ENCODE results near the gene GALNT9.

Gene GALNT9

DNA sequence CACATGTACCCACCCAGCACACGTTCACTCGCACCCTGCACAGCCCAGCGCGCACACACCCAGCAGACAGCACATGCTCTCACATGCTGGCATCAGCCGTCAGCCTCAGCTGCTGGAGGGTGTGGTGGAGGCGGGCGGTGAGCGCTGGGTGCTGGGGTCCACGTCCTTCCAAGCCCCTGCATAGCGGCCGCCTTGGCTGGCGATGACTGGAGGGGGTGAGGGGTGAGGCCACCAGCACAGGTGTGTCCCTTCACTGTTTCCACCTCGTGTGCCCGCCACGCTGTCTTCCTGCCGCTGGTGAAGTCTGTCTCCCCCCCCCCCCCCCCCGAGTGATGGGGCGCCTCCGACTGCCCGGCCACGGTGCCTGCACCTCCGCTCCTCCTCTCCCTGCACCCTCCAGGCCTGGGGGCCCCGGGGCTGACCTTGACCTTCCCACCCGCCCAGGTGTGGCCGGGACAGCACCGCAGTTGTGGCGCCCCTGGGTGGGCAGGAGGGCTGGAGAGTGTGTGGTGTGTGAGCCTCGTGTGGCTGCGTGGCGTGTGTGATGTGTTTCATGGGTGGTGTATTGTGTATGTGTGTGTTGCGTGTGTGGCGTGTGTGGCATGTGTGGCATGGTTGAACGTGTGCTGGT lies 147.7 kb downstream of the GALNT9 start:
- no peak for DNase-seq (ENCODE audit: low read depth in 3 of 3)

DNA sequence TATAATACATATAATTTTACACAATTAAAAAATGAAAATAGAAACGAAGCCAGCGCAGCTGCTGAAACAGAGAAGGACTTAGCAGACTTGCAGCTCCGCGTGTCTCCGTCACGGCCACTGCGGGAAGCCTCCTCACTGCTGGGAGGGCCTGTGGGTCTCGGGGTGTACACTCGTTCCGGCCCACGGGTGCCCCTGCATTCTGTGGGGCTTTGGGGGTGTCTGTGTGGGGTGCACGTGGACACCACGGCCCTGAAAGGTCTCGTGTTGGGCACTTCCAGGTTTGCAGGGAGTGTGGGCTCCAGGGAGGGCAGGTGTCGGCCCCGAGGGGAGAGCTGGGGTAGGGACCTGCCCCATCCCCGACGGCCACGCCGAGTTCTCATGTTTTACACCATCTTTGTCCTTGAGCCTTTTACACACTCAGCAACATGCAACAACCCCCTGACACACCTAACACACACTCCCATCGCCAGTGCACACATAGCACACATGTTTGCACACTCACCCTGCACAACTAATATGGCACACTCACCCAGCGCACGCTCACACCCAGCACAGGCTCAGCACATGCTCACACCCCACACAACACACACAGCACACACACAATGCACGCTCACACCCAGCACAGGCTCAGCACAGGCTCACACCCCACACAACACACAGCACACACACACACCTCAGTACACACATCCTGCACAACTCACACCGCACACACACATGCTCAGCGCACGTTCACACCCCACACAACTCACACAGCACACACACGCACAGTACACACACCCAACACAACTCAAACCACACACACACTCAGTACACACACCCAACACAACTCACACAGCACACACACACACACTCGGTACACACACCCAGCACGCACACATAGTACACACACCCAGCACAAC lies 148.5 kb downstream of the GALNT9 start:
- DNase-seq (ENCODE audit: low read depth in 3 of 3) = no peak

DNA sequence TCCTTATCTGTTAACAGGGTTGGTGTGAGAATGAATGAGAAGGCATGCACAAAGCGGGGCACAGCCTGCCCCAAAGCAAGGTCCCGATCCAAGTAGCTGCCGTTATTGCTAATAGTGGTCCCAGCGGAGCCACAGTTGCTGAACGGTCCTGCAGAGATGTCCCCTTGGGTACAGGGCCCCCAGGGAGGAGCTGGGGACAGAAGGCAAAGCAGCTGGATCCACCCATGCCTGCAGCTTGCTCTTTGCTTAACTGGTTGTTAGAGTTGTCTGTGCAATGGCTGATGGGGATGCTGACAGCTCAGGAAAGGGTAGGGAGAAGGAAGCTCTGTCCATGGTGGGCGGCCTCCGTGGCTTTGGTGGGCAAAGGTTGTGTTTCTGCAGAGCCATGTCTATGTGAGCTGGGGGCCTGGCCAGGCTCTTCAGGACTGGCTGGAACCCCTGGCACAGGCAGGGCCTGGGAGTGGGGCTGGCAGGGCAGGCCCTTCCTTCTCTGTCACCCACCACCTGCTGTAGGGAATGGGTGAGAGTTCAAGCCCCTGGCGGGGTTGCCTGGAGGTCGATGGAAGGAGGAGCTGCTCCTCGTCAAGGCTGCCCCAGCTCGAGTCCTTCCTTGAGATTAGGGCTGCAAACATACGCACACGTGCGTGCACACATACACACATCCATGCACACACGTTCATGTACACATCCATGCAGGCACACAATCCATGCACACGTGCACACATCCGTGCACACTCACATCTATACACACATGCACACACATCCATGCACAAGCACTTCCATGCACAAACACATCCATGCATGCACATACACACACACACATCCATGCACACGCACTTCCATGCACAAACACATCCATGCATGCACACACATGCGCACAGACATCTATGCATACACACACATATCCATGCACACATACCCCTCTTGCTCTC lies 149.7 kb downstream of the GALNT9 start:
- no peak for DNase-seq (ENCODE audit: low read depth in 3 of 3)

DNA sequence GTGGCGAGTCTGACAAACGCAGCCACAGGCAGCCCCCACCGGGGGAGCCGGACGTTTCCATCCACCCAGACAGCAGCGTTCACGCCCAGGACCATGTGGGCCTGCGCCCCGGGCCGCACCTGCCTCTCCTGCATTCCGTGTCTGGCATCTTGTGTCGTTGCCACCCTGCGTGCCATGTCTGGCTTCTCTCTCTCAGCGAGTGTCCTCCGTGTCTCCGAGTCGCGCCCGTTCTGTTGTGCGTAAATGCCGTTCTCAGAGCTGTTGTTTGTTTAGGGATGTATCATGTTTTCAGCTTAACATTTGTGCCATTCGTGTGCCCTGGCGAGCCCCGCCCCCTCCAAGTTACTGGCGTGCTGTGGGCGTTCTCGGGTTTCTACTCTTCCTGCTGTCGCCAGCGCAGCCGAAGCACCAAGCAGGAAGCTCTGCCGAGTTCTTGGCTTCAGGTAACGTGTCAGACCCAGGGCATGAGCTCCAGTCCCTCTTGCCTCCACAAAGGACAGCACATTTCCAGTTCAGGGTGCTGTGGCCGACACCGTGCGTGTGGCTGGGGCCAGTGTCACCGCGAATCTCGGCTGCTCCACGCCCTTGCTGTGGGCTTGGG lies 150.5 kb downstream of the GALNT9 start:
- DNase-seq (ENCODE audit: low read depth in 3 of 3) = peak in 1 of 3 experiments; percentile 44

DNA sequence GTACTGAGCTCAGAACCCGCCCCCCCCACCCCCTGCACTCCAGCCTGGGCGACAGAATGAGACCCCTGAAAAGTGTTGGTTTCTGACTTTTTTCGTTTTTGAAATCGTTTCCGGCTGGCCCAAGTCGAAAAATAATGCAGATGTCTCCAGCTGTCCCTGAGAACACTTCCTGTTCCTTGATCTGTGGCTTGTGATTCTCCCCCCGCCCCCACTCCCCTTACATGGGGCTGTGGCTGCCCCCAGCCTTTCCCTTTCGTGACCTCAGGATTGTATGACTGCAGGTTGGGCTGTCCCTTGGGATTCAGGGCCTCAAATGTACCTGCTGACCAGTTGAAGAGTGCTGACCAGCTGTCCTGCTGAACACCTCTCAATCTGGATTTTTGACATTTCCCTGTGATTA lies 151.1 kb downstream of the GALNT9 start:
- no peak for DNase-seq (ENCODE audit: low read depth in 3 of 3)

DNA sequence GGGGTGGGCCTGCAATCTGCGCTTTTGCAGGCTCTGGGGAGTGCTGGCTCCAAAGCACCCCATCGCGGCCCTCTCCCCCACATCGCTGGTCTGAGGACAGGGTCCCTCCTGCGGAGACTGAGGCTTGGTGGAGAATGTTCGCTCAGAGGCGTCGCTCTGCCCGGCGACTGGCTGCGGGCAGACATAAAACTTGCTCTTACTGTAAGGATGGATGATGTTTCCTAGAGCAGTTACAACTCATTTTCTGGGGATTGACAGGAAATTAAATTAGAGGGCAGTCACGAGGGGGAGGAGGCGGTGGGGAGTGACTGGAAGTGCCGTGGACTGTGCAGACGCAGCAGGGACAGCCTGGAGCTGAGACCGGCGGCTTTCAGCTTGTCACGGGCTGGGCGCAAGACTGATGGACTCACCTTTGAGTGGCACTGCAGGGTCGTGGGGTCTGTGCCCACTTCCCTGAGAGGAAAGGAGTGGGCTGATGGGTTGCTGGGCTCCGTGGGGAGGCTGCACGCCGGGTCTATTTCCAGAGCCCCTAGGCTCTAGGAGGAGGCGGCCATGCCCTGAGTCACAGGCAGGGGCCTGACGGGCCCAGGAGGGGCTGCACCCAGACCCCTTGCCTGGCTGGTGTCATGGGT lies 152.4 kb downstream of the GALNT9 start:
- no peak for DNase-seq (ENCODE audit: low read depth in 3 of 3)

DNA sequence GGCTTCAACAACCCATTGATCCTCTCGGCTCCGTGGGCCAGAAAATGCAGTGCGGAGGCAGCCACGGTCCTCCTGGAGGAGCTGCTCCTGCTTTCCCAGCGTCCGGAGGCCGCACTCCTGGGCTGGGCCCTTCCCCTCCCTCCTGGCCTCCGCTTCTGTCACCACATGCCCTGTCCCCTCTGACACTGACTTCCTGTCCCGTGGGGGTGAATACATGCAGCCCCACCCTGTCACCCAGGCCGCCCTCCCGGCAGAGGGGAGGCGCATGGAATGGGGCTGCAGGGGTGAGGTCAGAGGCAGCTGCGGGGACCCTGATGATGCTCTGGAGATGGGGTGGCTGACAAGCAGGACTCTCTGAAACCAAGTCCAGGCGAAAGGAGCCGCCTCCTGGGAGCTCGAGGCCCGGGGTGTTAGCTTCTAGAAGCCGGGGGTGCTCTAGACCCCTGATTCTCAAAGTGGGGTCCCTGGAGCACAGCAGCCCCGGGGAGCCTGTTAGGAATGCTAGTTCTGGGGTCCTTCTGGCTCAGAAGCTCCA lies 152.9 kb downstream of the GALNT9 start:
- no peak for DNase-seq (ENCODE audit: low read depth in 3 of 3)

DNA sequence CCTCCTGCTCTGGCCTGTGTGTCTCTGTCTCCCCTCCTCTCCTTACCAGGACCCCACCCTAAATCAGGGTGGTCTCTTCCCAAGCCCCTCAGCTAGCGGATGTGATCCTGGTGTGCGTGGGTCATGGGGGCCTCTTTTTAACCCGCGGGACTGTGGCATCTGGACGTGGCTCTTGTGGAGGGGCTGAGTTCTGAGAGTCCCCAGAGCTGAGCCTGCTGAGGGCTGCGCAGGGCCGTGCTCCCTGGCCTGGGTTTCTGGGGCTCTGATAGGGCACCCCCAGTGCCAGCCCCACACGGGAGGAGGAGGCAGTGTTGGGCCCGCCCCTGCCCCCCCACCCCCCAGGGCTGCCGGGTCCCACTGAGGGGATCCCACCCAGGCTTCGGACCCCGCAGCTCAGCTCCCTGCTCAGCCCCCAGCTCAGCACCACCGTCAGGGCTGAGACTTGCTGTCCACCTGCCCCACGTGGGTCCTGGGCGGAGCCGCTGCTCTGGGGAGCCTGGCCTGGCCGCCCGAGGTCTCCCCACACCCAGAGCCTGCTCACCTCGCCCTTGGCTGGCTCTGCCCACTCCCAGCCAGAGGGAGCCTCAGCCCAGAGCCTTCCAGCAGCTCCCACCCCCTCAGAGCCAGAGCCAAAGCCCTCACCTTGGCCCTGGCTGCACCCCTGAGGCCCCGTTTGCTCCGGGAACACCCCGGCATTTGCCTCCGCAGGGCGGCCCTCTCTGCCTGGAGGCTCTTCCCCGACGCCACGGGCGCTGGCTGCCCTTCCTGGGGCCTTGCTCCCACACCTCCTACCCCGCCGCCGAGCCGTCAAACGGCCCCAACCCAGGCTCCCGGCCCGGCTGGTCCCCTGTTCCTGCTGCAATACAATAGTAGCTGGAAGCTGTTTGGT lies 153.6 kb downstream of the GALNT9 start:
- no peak for DNase-seq (ENCODE audit: low read depth in 3 of 3)

DNA sequence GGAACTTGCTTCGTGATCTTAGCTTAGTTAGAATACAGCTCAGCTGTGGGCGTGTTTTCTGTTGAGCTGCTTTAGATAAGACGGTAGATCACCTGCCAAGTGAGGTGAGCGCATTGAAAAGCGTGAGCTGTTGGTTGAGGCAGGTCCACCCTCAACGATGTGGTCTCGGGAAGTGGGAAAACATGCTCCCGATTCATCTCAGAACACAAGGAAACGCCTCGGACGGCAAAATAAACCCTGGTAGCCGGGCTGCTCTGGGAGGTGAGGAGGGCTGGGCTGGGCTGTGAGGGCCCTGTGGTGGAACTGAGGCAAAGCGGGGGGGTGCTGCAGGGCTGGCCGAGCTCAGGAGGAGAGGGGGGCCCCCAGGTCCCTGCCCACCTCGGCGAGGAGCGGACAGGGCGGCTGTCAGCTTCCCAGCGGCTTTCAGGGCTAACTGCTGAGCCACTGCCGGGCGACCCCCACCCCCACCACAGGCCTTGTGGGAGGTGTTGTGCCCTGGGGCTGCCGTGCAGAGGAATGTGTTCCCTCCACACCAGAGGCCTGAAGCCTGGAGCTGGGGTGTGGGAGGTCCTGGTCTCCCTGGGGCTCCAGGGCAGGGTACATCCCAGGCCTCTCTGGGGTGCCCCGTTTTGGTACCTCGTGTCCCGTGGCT lies 154.4 kb downstream of the GALNT9 start:
- DNase-seq (ENCODE audit: low read depth in 3 of 3) = no peak

DNA sequence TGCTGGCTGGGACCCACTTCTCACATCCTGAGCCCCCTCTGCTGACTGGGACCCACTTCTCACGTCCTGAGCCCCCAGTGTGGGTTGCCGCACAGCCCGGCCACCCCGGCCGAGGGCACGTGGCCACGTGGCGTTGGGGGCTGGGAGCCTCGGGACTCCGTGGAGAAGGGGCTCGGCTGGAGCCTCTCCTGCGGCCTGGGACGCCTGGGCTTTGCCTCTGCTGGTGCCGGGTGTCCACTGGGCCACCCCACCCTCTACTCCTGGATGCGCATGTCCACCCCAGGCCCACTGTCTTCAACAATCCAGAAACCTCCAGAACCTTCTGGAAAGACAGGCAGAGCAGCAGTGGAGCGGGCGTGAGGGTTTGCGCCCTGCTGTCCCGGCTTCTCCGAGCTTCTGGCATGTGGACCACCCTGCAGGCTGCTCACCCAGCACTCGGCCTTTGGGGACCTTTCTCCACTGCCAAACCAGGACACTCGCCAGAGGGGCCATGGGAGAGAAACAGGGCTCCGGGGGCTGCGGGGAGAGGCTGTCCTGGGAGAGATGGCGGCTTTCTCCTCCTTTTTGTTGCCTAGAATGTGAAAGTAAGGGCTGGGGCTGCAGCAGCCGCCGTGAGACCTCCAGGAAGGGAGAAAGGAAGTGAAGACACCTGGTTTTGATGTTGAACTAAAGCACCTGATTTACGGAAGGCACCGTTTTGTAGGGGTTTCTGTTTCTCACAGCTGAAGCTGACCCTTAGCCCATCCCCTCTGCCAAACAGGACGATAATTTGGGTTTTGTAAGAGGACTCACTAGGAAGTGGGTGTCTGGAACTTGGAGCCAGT lies 155.2 kb downstream of the GALNT9 start:
- DNase-seq (ENCODE audit: low read depth in 3 of 3) = no peak

DNA sequence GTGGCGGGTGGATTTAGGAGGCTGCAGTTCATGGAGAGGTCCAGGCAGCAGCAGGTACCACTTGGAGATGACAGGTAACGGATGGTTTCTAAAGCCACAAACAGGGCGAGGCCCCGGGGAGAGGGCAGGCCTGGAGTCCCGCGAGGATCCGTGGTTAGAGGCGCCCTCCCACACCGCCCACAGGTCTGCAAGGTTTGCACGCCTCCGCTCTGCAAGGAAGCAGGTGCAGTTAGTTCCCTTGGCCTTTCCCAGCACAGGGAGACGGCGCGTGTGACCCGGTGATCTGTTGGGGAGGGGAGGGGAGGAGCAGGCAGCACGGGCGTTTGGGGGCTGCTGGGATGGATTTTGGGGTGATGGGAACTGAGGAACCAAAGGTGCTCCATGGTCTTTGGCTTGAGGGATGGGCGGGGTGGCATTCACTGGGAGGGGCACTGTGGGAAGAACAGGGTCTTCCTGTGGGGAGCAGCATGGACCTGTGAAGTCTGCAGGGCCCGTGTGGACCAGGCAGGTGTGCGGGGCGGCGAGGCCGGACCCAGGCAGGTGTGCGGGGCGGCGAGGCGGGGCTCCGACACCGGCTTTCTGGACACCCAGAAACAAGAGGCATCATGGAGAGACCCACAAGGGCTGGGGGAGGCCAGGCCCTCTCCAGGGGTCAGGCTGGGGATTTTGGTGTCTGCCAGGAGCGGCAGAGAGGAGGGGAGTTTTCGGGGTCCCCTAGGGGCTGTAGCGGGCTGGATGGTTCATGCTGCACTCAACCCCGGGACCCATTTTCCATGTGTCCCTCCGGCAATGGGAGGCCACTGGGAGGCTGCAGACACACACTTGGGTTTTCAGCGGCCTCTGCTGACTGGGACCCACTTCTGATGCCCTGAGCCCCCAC lies 156.0 kb downstream of the GALNT9 start:
- DNase-seq (ENCODE audit: low read depth in 3 of 3) = no peak

DNA sequence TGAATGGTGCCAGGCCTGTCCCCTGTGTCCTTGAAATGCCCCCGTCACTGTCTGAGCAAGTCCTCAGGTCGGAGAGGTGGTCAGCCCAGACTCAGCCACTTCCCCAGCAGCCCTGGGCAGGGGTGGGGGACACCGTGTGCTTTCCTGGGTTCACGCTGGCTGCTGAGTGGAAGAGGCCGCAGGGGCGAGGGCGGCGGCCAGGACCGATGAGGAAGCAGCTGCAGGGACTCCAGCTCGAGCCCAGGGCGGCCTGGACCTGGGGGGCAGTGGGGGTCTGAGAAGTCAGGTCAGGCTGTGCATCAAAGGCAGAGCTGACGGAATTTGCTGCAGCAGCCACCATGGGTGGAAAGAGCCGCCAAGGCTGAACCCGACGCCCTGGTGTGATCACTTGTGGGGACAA lies 156.8 kb downstream of the GALNT9 start:
- DNase-seq (ENCODE audit: low read depth in 3 of 3) = no peak

DNA sequence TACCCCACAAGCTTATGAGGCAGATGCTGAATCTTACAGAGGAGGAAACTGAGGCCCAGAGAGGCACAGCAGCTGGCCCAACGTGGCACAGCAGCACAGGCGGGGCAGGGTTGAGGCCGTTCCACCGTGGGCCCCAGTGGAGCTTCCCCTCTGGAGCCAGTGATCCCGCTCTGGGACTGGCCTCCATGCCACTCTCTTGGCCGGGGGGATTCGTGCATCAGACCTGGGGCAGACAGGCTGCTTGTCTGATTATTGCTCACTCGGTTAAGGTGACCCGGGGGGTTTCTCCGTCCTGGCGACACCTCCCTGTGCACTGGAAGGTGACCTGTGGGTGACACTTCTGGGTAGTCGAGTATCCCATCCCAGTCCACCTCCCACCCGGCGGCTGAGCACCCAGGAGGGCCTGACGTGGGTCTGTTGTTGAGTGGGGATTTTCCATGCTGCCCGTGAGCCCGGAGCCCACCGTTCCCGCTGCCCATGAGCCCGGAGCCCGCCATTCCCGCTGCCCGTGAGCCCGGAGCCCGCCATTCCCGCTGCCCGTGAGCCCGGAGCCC lies 157.3 kb downstream of the GALNT9 start:
- no peak for DNase-seq (ENCODE audit: low read depth in 3 of 3)

DNA sequence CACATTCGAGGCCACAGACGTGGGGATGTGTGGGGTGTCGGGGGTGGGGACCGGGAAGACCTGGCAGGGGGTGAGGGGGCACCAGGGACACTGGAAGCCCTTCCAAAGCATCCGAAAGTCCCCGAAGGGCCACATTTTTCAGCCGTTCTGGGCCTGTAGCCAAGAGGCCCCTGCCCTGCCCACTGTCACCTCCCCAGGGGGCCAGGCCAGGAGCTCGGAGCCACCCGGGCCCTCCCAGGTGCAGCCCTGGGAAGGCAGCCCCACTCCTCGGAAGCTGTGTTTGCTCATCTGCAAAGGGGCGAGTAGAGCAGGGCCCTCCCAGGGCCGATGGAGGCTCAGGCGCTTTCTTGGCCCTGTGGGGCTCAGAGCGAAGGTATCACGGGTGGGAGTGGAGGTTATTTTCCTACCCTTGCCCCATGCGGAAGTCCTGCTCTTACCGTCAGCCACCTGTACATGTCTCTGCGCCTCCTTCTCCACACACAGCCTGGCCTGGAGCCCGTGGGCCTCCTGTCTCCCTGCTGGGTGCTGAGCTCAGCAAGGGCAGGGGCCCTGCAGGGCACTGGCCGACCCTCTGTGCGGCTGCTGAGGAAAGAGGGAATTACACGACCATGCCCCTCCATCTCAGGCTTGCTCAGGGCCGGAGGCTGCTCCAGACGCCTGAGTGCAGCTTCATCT lies 158.0 kb downstream of the GALNT9 start:
- no peak for DNase-seq (ENCODE audit: low read depth in 3 of 3)

DNA sequence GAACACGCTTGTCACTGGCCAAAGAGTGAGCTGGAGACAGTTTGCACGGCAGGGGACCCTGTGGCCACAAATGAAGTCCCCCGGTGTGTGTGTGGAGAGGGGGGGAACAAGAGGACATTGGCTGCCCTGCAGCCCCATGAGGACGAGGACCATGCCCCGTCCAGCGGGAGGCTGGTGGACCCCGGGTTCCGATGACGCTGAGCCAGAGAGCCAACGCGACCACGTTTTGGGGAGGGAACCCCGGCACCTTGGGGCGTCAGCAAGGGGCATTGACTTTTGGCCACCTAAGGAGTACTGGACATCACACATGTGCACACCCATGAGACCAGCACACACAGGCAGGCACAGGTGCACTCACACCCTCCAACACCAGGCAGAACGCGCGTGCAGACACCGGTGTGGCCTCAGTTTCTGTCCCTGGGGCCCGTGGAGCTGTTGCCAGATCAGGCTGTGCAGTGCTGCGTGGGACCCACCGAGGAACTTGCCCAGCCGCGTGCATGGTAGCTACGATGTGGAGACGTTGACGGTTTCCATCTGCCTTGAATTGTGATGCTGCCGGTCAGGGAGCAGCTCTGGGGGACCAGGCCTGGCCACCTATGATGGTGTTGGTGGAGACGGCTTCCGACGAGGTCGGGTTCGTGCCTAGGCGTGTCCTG lies 158.6 kb downstream of the GALNT9 start:
- DNase-seq (ENCODE audit: low read depth in 3 of 3) = no peak

DNA sequence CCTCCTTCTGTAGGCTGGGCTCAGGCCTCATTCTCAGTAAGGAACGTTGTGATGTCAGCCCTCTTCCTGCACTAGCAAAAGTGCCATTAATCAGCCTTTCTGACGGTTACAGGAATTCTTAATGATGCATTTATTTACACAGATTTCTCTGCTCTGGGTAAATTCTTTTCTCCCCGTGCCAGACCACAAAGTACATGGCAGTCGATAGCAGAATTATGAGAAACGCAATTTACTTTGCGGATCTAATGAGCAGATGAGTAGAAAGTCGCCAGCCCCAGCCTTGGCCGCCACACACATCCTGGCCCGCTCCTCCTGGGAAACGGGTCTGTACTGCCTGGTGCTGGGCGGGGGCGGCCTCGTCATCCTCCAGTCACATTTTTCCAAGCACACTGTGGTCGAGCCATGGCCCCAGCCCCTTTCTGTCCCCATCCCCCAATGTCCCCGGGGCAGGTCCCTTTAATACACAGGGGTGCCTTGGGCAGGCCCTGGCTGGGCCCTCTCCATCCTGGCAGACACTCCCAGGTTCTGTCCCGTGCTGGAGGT lies 159.2 kb downstream of the GALNT9 start:
- no peak for DNase-seq (ENCODE audit: low read depth in 3 of 3)

All from stimulated activated CD4-positive, alpha-beta T cell treated with anti-CD3 and anti-CD28 coated beads, TNF-alpha, amount 100 ng/mL, for 4 hours (primary cell).